DND-41 (cell line): ENCODE measurements around the gene ZNF581.

Experiments used
- ATAC-seq: fragments of 200-7000 bp; cut with Tn5 transposase; 3 replicates; pipeline ENCODE4 v1.9.1; 2021; ENCODE audit warnings: low read depth; ENCODE audit not compliant: insufficient read depth
- DNase-seq: peaks from one replicate; pipeline ENCODE4 v3.0.0-alpha.2; 2020
- H2AFZ ChIP-seq: 2 replicates; pipeline ENCODE4 v1.6.0; 2012; ENCODE audit warnings: low read depth, low read length
- H3K27ac ChIP-seq: 2 replicates; pipeline ENCODE4 v1.5.1; 2012; ENCODE audit warnings: low read length, inconsistent platforms
- H3K27me3 ChIP-seq: fragments of 200-600 bp; sonication (generic); 2 replicates; pipeline ENCODE4 v1.6.0; 2012; ENCODE audit warnings: low read length, mild to moderate bottlenecking, inconsistent platforms; ENCODE audit not compliant: insufficient read depth, poor library complexity
- H3K36me3 ChIP-seq: 2 replicates; pipeline ENCODE4 v1.5.1; 2012; ENCODE audit warnings: low read length, inconsistent platforms; ENCODE audit not compliant: insufficient read depth
- H3K4me1 ChIP-seq: 2 replicates; pipeline ENCODE4 v1.5.1; 2012; ENCODE audit warnings: mild to moderate bottlenecking, low read length; ENCODE audit not compliant: insufficient read depth
- H3K4me2 ChIP-seq: 2 replicates; pipeline ENCODE4 v1.6.0; 2012; ENCODE audit warnings: mild to moderate bottlenecking, moderate library complexity, low read length, inconsistent platforms; ENCODE audit not compliant: insufficient read depth
- H3K4me3 ChIP-seq, 2 experiments: fragments of 200-600 bp in 1 of 2; shearing (Covaris generic) in 1 of 2; 2 replicates each; pipeline ENCODE4 v1.5.1; 2012 to 2016; ENCODE audit warnings: inconsistent platforms in 2 of 2, low read length in 2 of 2, mild to moderate bottlenecking in 2 of 2, low read depth in 1 of 2, moderate library complexity in 1 of 2
- H3K79me2 ChIP-seq: 2 replicates; pipeline ENCODE4 v1.6.0; 2012; ENCODE audit warnings: low read length, inconsistent platforms; ENCODE audit not compliant: insufficient read depth
- H3K9ac ChIP-seq: 2 replicates; pipeline ENCODE4 v1.6.0; 2012; ENCODE audit warnings: low read depth, mild to moderate bottlenecking, inconsistent platforms, low read length, moderate library complexity
- H3K9me3 ChIP-seq: 2 replicates; pipeline ENCODE4 v1.5.1; 2012; ENCODE audit warnings: low read length, moderate library complexity, mild to moderate bottlenecking, inconsistent platforms; ENCODE audit not compliant: insufficient read depth, severe bottlenecking
- H4K20me1 ChIP-seq: 2 replicates; pipeline ENCODE4 v1.6.0; 2012; ENCODE audit warnings: low read length; ENCODE audit not compliant: insufficient read depth
- CTCF ChIP-seq: IDR thresholded peaks from 2 replicates; pipeline ENCODE4 v1.5.1; 2012; ENCODE audit warnings: borderline replicate concordance, low read length, moderate library complexity, mild to moderate bottlenecking; ENCODE audit not compliant: poor library complexity, severe bottlenecking; ENCODE audit errors: extremely low read depth
- EZH2 ChIP-seq: IDR thresholded peaks from 3 replicates; pipeline ENCODE4 v1.6.1; 2012; ENCODE audit warnings: borderline replicate concordance, low read depth, mild to moderate bottlenecking, moderate library complexity, low read length, inconsistent platforms; ENCODE audit not compliant: severe bottlenecking

Gene ZNF581

DNA sequence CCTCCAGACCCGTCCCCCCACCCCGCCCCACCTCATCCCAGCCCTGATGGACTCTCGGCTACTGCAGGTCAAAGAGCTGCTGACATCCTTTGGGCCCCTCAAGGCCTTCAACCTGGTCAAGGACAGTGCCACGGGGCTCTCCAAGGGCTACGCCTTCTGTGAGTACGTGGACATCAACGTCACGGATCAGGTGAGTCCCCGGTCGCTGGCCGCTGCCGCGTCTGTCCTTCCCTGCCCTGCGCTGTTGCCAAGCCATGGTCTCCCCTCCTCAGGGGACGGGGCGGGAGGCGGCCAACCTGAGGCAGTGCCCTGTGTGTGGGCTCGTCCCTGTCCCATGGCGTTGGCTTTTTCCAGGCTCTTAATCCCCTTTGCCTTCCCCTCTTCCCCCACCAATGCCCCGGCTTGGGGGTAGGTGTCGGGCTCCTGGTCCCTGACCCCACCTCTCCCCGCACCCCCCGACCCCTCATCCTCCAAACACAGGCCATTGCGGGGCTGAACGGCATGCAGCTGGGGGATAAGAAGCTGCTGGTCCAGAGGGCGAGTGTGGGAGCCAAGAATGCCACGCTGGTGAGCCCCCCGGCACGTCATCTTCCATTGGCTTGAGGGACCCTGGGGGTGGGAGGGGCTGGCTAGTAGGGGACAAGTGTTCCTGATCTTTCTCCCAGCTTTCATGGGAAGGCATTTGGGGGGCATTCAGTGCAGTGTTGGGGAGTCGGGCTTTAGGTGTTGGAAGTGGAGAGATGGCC, 25.3 kb downstream of the ZNF581 start:
- no peak overlapping the region for H3K4me3 ChIP-seq
- no peak overlapping the region for H3K27ac ChIP-seq
- H3K36me3 ChIP-seq: peaks cover 92% of the 10 kb centered on the region
- peaks cover 28% of the 10 kb centered on the region for H3K4me1 ChIP-seq
- peaks cover 91% of the 10 kb centered on the region for H4K20me1 ChIP-seq
- H3K9ac ChIP-seq: no peak overlapping the region
- ATAC-seq: no peak
- no peak for TF ChIP-seq EZH2
- TF ChIP-seq CTCF: no peak
- no peaks in the 10 kb centered on the region for H3K27me3 ChIP-seq
- H2AFZ ChIP-seq: no peak overlapping the region
- H3K4me2 ChIP-seq: no peak overlapping the region
- no peak for DNase-seq
- H3K79me2 ChIP-seq: peaks cover 97% of the 10 kb centered on the region
- H3K9me3 ChIP-seq: no peaks in the 10 kb centered on the region

DNA sequence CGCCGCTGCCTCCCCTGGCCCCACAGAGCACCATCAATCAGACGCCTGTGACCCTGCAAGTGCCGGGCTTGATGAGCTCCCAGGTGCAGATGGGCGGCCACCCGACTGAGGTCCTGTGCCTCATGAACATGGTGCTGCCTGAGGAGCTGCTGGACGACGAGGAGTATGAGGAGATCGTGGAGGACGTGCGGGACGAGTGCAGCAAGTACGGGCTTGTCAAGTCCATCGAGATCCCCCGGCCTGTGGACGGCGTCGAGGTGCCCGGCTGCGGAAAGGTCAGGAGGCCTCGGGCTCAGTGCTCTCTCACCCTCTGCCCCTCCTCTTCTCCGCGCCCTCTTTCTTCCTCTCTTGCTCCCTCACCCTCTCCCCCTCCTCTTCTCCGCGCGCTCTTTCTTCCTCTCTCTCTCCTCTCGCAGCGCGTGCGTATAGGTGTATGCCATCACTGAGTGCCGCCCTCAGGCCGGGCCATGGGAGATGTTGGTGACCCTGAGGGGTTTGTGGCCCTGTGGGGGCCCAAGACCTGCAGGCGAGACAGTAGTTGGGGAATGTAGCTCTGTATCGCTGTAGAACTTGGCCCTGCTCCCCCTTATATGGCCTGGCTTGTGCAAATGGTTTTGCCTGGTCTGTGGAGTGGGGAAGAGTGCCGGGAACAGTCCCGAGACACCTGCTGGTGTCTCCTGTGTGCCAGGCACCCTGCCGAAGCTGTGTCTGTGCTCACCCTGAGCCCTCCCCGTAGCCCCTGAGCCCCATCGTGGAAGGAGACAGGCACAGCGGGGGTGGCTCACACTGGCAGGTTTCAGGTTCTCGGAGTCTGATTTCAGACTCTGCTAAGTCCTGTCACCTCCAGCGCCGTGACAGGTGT, 26.2 kb downstream of the ZNF581 start:
- no peaks in the 10 kb centered on the region for H3K27me3 ChIP-seq
- DNase-seq (no peak), ATAC-seq (no peak)
- peaks cover 86% of the 10 kb centered on the region for H4K20me1 ChIP-seq
- no peak overlapping the region for H3K27ac ChIP-seq
- peaks cover 35% of the 10 kb centered on the region for H3K4me1 ChIP-seq
- no peak overlapping the region for H3K4me3 ChIP-seq
- H2AFZ ChIP-seq: no peak overlapping the region
- H3K9ac ChIP-seq: no peak overlapping the region
- H3K4me2 ChIP-seq: 0 out of 2 replicates have a peak overlapping the region, but pooled peaks have one; percentile 29
- no peak for TF ChIP-seq CTCF
- TF ChIP-seq EZH2: no peak
- H3K79me2 ChIP-seq: peaks cover 90% of the 10 kb centered on the region
- H3K36me3 ChIP-seq: peaks cover 84% of the 10 kb centered on the region
- H3K9me3 ChIP-seq: no peaks in the 10 kb centered on the region

DNA sequence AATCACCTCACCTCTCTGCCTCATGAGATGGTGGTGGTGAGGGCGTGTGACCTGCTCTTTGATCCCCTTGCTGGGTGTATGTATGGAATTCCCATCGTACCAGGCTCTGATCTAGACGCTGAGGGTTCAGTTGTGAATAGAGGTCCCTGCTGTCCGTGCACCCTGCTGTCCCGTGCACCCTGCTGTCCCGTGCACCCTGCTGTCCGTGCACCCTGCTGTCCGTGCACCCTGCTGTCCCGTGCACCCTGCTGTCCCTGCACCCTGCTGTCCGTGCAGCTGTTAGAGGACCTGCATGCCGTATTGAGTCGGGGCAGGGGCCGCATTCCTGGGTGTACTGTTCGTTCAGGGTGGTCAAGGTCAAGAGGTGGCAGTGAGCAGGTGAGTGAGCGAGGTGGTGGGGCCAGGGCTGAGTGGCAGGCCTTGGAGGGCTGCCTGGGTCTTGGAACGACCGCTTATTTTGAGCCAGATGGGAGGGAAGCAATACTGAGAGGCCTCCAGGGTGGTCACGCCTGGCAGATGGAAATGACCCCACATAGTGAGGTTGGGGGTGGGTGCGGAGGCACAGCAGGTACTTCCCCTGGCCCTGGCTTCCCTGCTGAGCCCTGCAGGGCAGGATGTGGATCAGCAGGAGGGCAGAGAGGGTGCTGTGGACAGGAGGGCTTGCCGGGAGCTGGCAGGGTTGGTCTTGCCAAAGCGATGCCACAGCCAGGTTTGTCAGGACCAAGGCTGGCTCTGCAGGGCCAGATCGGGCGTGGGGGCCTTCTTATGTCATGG, 27.0 kb downstream of the ZNF581 start:
- peak overlapping the region; percentile 29; the same call in 1 of the 2 replicates for H3K4me2 ChIP-seq
- H3K4me3 ChIP-seq: no peak overlapping the region
- H3K4me1 ChIP-seq: peaks cover 37% of the 10 kb centered on the region
- H3K27me3 ChIP-seq: no peaks in the 10 kb centered on the region
- H3K79me2 ChIP-seq: peaks cover 87% of the 10 kb centered on the region
- no peak overlapping the region for H3K27ac ChIP-seq
- peaks cover 77% of the 10 kb centered on the region for H3K36me3 ChIP-seq
- no peak for TF ChIP-seq CTCF
- TF ChIP-seq EZH2: no peak
- no peak overlapping the region for H2AFZ ChIP-seq
- H4K20me1 ChIP-seq: peaks cover 79% of the 10 kb centered on the region
- H3K9ac ChIP-seq: no peak overlapping the region
- ATAC-seq (no peak), DNase-seq (no peak)
- H3K9me3 ChIP-seq: no peaks in the 10 kb centered on the region
